Upper lobe of left lung (tissue), 6 donors: ENCODE results near the gene SRPX. TPM values are rescaled to one million over a fixed set of nuclear protein-coding genes. Genes with fewer than 3 reads are reported as not detected.

ENCODE experiments used
- ATAC-seq, 2 donors: fragments of 200-7000 bp; cut with Tn5 transposase; one replicate each; pipeline ENCODE4 v1.9.1; 2022; ENCODE audit warnings: mild to moderate bottlenecking in 2 of 2, moderate library complexity in 2 of 2; ENCODE audit not compliant: low FRiP score in 2 of 2
- DNase-seq, 2 donors: peaks; one replicate each; pipeline ENCODE4 v3.0.0-alpha.2; 2019 to 2020
- H3K27ac ChIP-seq, 4 donors: fragments of 200-600 bp; sonication (generic); one replicate each; pipeline ENCODE4 v1.5.1; 2016 to 2019
- H3K27me3 ChIP-seq, 4 donors: fragments of 200-600 bp; sonication (generic); one replicate each; pipeline ENCODE4 v1.5.1; 2017 to 2019
- H3K36me3 ChIP-seq, 4 donors: fragments of 200-600 bp; sonication (generic); one replicate each; pipeline ENCODE4 v1.5.1; 2016 to 2019
- H3K4me1 ChIP-seq, 4 donors: fragments of 200-600 bp; sonication (generic); one replicate each; pipeline ENCODE4 v1.5.1; 2018 to 2019
- H3K4me3 ChIP-seq, 4 donors: fragments of 200-600 bp; sonication (generic); one replicate each; pipeline ENCODE4 v1.5.1; 2017 to 2019; ENCODE audit warnings: mild to moderate bottlenecking in 2 of 4, moderate library complexity in 1 of 4
- H3K9me3 ChIP-seq, 4 donors: fragments of 200-600 bp; sonication (generic); one replicate each; pipeline ENCODE4 v1.5.1; 2018 to 2019
- EP300 ChIP-seq, 4 donors: sonication (generic); formaldehyde crosslinking; IDR thresholded peaks; one replicate each; pipeline ENCODE4 v1.5.1; 2017; ENCODE audit warnings: antibody characterized with exemption in 4 of 4, control low read depth in 2 of 4
- POLR2A ChIP-seq, 4 donors: fragments of 450-650 bp; IDR thresholded peaks; one replicate each; pipeline ENCODE4 v1.5.1; 2016 to 2017; ENCODE audit warnings: antibody characterized with exemption in 4 of 4, mild to moderate bottlenecking in 2 of 4
- POLR2AphosphoS5 ChIP-seq, 2 donors: sonication (generic); formaldehyde crosslinking; IDR thresholded peaks; one replicate each; pipeline ENCODE4 v1.5.1; 2017; ENCODE audit warnings: antibody characterized with exemption in 2 of 2
- WGBS, 2 donors: methylation state at CpG; one replicate each; pipeline ENCODE4 v1.1.5; 2017 to 2018; 5-methylcytosine and 5-hydroxymethylcytosine counted together
- total RNA-seq, 6 donors: library from RNA; depleted of rRNA in 4 of 6; stranded (reverse); fragments of >200 nt in 4 of 6; gene quantifications; one replicate each; pipeline versions ENCODE4 v1.1.0 to v1.2.1, GENCODE V29; 2016 to 2021
- TF ChIP-seq, protein P1 (sequence below), 6 experiments: fragments of 450-650 bp in 4 of 6; fragments of 200-600 bp in 2 of 6; sonication (generic) in 2 of 6; IDR thresholded peaks; one replicate each; pipeline ENCODE4 v1.5.1; 2016 to 2019; ENCODE audit warnings: antibody characterized with exemption in 6 of 6
- donor health status: DM: no; HTN: no; CAD: no; lungs with moderate emphysema.
- donor health status: DM: no; HTN: yes; CAD: no; lungs with severe emphysema.

SRPX gene
- total RNA-seq, 6 donors from 2014 or later, result 1.0 to 76.6 (median 41.3) TPM

DNA sequence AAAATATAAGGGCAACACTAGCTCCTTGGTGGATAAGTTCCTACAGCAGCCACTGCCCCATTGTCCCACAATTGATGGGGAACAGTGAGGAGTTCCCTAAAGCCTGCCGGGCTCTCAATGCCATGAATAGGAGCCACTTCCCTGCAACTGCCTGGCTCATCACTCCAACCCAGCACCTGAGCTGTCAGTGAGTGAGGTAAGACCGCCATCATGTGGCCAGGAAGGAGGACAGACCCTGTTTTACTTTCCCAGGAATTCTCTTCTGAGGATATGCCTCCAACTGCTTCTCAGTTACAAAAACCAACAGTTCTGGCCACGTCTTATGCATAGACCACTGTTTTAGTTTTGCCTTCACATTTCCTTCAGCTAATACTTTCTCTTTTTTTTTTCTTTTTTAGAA is 45.5 kb downstream of the SRPX start:
- DNase-seq, result peak in 1 of 2 donors; percentile 26
- no peaks in the 10 kb centered on the region for H3K36me3 ChIP-seq
- no peak for ATAC-seq
- no peak overlapping the region for H3K27ac ChIP-seq
- 18 to 46% methylated on average over 2 to 3 of the region's 3 CpGs for WGBS, 2 donors
- no peak overlapping the region for H3K4me3 ChIP-seq
- no peaks in the 10 kb centered on the region for H3K4me1 ChIP-seq
- TF ChIP-seq, protein P1, sequence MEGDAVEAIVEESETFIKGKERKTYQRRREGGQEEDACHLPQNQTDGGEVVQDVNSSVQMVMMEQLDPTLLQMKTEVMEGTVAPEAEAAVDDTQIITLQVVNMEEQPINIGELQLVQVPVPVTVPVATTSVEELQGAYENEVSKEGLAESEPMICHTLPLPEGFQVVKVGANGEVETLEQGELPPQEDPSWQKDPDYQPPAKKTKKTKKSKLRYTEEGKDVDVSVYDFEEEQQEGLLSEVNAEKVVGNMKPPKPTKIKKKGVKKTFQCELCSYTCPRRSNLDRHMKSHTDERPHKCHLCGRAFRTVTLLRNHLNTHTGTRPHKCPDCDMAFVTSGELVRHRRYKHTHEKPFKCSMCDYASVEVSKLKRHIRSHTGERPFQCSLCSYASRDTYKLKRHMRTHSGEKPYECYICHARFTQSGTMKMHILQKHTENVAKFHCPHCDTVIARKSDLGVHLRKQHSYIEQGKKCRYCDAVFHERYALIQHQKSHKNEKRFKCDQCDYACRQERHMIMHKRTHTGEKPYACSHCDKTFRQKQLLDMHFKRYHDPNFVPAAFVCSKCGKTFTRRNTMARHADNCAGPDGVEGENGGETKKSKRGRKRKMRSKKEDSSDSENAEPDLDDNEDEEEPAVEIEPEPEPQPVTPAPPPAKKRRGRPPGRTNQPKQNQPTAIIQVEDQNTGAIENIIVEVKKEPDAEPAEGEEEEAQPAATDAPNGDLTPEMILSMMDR (IDR thresholded peaks at IDR 0.05), result peak in 2 of 6 experiments; percentile 25 to 44
- TF ChIP-seq POLR2A (IDR thresholded peaks at IDR 0.05), result no peak
- no peaks in the 10 kb centered on the region for H3K9me3 ChIP-seq
- no peaks in the 10 kb centered on the region for H3K27me3 ChIP-seq

DNA sequence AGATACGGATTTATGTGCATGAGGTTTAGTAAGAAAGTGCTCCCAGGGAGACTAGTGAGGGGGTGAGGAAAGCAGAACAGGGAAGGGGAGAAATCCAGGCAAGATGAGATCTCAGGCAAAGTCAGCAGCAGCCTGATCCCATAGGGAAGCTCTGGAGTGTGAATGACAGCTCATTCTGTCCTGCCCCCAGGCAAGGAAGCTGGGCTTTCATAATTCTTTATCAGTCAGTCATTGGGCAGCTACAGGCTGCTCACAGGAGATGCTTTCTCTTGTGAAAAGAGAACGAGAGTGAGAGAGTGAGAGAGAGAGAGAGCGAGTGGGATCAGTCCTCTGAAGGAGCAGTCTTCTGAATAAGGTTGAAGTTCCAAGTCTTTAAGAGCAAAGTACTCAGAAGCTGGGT is 48.1 kb downstream of the SRPX start:
- Histone ChIP-seq H3K27ac (no peak overlapping the region), H3K36me3 (no peaks in the 10 kb centered on the region), H3K4me3 (no peak overlapping the region), H3K27me3 (no peaks in the 10 kb centered on the region), H3K9me3 (no peaks in the 10 kb centered on the region), H3K4me1 (no peaks in the 10 kb centered on the region)
- DNase-seq (no peak), ATAC-seq (no peak)
- 78 to 85% methylated on average over 3 of the region's 3 CpGs for WGBS, 2 donors
- TF ChIP-seq, protein P1 (IDR thresholded peaks at IDR 0.05), result no peak
- no peak for TF ChIP-seq EP300 (IDR thresholded peaks at IDR 0.05)
- TF ChIP-seq POLR2A (IDR thresholded peaks at IDR 0.05), result no peak
- TF ChIP-seq POLR2AphosphoS5 (IDR thresholded peaks at IDR 0.05), result no peak

DNA sequence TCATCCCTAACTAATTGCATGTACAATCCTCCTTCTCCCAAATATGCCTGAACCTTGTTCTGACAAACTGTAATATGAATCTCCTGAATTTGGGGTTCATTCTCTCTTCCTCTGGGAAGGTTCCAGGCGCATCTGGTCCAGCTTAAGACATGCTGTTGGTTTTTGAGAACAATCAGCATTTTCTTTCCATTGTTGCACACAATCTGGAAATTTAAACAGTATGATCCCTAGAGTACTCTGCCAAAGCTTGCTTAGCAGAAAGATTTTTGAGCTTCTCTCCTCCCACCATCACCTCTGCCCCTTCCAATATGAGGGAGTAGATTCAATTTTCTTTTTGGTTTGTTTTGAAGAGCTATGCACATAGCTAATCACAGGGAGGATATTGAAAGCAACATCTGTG is 50.1 kb downstream of the SRPX start:
- Histone ChIP-seq H3K9me3 (no peaks in the 10 kb centered on the region), H3K36me3 (no peaks in the 10 kb centered on the region), H3K4me1 (no peaks in the 10 kb centered on the region), H3K27me3 (no peaks in the 10 kb centered on the region), H3K27ac (no peak overlapping the region), H3K4me3 (no peak overlapping the region)
- ATAC-seq, result no peak
- 82 to 100% methylated on average over 1 of the region's 1 CpG for WGBS, 2 donors
- TF ChIP-seq, protein P1 (IDR thresholded peaks at IDR 0.05), result no peak
- TF ChIP-seq EP300 (IDR thresholded peaks at IDR 0.05) (no peak), POLR2A (IDR thresholded peaks at IDR 0.05) (no peak), POLR2AphosphoS5 (IDR thresholded peaks at IDR 0.05) (no peak)
- DNase-seq, result no peak

DNA sequence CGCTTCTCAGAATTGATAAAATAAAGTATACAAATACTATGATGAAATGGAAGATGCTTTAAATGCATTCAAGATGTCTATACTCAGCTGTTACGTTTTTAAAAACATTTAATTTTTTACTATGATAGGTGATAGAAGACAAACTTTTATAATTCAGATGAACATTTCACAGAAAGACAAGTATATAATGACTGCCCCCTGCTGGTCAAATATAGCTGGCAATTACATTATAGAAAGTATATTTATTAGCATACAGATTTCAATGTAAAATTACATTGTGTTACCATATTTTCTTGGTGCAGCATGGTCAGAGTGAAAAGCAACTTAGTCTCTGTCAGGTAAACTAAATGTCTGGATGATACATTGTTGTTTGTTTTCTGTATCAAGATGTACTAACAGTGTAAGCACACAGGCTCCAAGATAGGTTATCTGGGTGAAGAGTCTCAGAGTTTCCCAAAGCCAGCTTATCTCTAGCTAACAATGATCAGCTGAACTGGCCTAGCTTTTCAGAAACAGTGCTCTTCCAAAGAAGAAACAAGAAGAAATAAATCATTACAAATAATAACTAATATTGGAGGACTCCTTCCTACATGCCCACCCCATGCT is 54.1 kb downstream of the SRPX start:
- Histone ChIP-seq H3K9me3 (no peaks in the 10 kb centered on the region), H3K4me1 (no peaks in the 10 kb centered on the region), H3K27me3 (no peaks in the 10 kb centered on the region), H3K4me3 (no peak overlapping the region), H3K36me3 (no peaks in the 10 kb centered on the region), H3K27ac (no peak overlapping the region)
- TF ChIP-seq, protein P1 (IDR thresholded peaks at IDR 0.05), result peak; percentile 23 to 53 (median 40)
- no peak for TF ChIP-seq EP300 (IDR thresholded peaks at IDR 0.05)
- ATAC-seq, result no peak
- no peak for DNase-seq
- WGBS, 2 donors, result 48 to 61% methylated on average over 2 of the region's 2 CpGs

DNA sequence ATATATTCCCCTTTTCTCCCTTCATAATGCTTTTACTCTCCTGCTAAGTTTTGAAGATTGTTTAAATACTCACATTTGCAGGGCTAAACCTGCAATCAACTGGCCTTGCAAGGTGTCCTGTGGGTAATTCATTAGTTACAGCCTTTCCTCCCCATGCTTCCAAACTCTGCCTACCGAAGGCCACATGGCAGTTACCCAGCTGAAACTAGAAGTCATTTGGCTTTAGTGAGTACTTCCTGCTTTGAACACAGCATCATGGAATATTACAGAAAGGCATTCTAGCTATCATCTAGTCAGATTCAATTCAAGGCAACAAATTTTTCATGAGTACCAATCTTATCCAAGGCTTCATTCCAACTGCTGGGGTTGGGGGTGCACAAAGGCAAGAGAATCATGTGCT is 55.6 kb downstream of the SRPX start:
- H3K36me3 ChIP-seq, result no peaks in the 10 kb centered on the region
- WGBS, 2 donors, result 38 to 68% methylated on average over 1 of the region's 1 CpG
- DNase-seq (no peak), ATAC-seq (no peak)
- H3K9me3 ChIP-seq, result no peaks in the 10 kb centered on the region
- no peak overlapping the region for H3K4me3 ChIP-seq
- H3K27me3 ChIP-seq, result no peaks in the 10 kb centered on the region
- H3K27ac ChIP-seq, result no peak overlapping the region
- no peak for TF ChIP-seq POLR2A (IDR thresholded peaks at IDR 0.05)
- TF ChIP-seq POLR2AphosphoS5 (IDR thresholded peaks at IDR 0.05), result no peak
- TF ChIP-seq, protein P1 (IDR thresholded peaks at IDR 0.05), result no peak
- no peak for TF ChIP-seq EP300 (IDR thresholded peaks at IDR 0.05)
- no peaks in the 10 kb centered on the region for H3K4me1 ChIP-seq
